Measurements from ENCODE around the gene LPCAT3. TPM values are rescaled to one million over a fixed set of nuclear protein-coding genes. Genes with fewer than 3 reads are reported as not detected.
A peak's percentile ranks its signal among the peaks of the same experiment; 100 is the strongest.

The LPCAT3 gene
- total and polyA plus RNA-seq, 2 of the 13 experiments (the other 11 are each of a cell fraction or from before 2014, with no cell fraction given), result 44.5 to 64.3 TPM

GRCh38 chr12:7058163-7058845 is 40.0 kb upstream of the LPCAT3 start:
- FAIRE-seq (peak; percentile 63), DNase-seq (ENCODE audit: low spot score) (peak; percentile 53), ATAC-seq (no peak; the same call in 2 of the 3 replicates)
- peaks cover 64% of the 10 kb centered on the region for H3K4me1 ChIP-seq (ENCODE audit: insufficient read depth, low read length)
- in situ Hi-C loops (cut with HindIII; ENCODE audit: extremely low pct_ligation_motif_present, low pct_unique_long_range_greater_than_20kb), result loop anchor here (5.0 kb wide), 1 partner anchor 34 kb away; the partner anchor contains the start of gene C1R
- CTCF ChIA-PET (ENCODE audit: low intra/inter-chr PET ratio, low total read pairs), result no interaction called here
- H2AFZ ChIP-seq (ENCODE audit: low read length), result no peak overlapping the region
- H3K9me3 ChIP-seq (ENCODE audit: low read length), result no peaks in the 10 kb centered on the region
- no peak overlapping the region for H3K27ac ChIP-seq (ENCODE audit: extremely low read length, insufficient read depth, low read length)
- WGBS (ENCODE audit: low lambda C conversion rate), result 6% methylated on average over 3 of the region's 3 CpGs
- H3K79me2 ChIP-seq (ENCODE audit: insufficient read depth, low read length), result no peaks in the 10 kb centered on the region
- BruUV-seq (replicated peaks), result no TSS peak
- POLR2A ChIA-PET, result interaction anchor here (0.9 to 2.0 kb wide), 4 partner anchors 9 to 114 kb away, joined by 3 to 14 read pairs (median 7); partner anchors contain the start of genes C12orf57, C1RL and RNU7-1
- intact Hi-C loops (cut with micrococcal nuclease; ENCODE audit: unreplicated experiment), result no loop called here
- no peaks in the 10 kb centered on the region for H3K36me3 ChIP-seq (replicated peaks in 1 of 2; ENCODE audit: control insufficient read depth in 1 of 2, insufficient read depth in 2 of 2, low read length in 2 of 2)
- H4K20me1 ChIP-seq (ENCODE audit: insufficient read depth, low read length), result no peaks in the 10 kb centered on the region
- no peak overlapping the region for H3K4me2 ChIP-seq (ENCODE audit: low read depth, low read length)
- no peak overlapping the region for H3K9ac ChIP-seq (ENCODE audit: insufficient read depth, low read depth, low read length)
- H3K4me3 ChIP-seq (replicated peaks in 1 of 3; ENCODE audit: insufficient read depth in 1 of 3, low read depth in 2 of 3, low read length in 3 of 3), result no peak overlapping the region
- no peaks in the 10 kb centered on the region for H3K27me3 ChIP-seq (ENCODE audit: control insufficient read depth in 1 of 2, insufficient read depth in 2 of 2, low read length in 2 of 2)
- TF ChIP-seq ZNF256 (CRISPR knock-in tag; conservative IDR thresholded peaks at IDR 0.05), result no peak
- TF ChIP-seq NR2F6 (IDR thresholded peaks at IDR 0.05), result peak; percentile 45; the same call in 1 of the 2 replicates
- no peak for TF ChIP-seq NR2F6 (CRISPR knock-in tag; IDR thresholded peaks at IDR 0.05)
- no peak for TF ChIP-seq NAIF1 (CRISPR knock-in tag; IDR thresholded peaks at IDR 0.05; ENCODE audit: borderline replicate concordance)
- TF ChIP-seq ZNF383 (CRISPR knock-in tag; IDR thresholded peaks at IDR 0.05; ENCODE audit: borderline replicate concordance), result no peak
- peak; percentile 66 for TF ChIP-seq RARA (CRISPR knock-in tag; IDR thresholded peaks at IDR 0.05)
- no peak for TF ChIP-seq GMEB2 (CRISPR knock-in tag; IDR thresholded peaks at IDR 0.05; ENCODE audit: low read depth)
- TF ChIP-seq ZNF772 (CRISPR knock-in tag; IDR thresholded peaks at IDR 0.05), result no peak
- TF ChIP-seq ZBTB3 (CRISPR knock-in tag; IDR thresholded peaks at IDR 0.05; ENCODE audit: borderline replicate concordance, low read depth), result no peak
- TF ChIP-seq EP300 (IDR thresholded peaks at IDR 0.05; ENCODE audit: low read depth in 2 of 2, low read length in 2 of 2), result peak in 1 of 2 experiments; percentile 29; a peak in 1 of 4 replicates
- no peak for TF ChIP-seq EP300 (CRISPR knock-in tag; IDR thresholded peaks at IDR 0.05; ENCODE audit: borderline replicate concordance)
- TF ChIP-seq ZNF687 (CRISPR knock-in tag; IDR thresholded peaks at IDR 0.05), result peak; percentile 22; the same call in 1 of the 2 replicates
- TF ChIP-seq MED1 (CRISPR knock-in tag; IDR thresholded peaks at IDR 0.05), result no peak
- no peak for TF ChIP-seq NR2C2 (CRISPR knock-in tag; IDR thresholded peaks at IDR 0.05; ENCODE audit: borderline replicate concordance)
- 0 out of 2 replicates have a peak, but pooled peaks have one; percentile 39 for TF ChIP-seq PPARG (CRISPR knock-in tag; conservative IDR thresholded peaks at IDR 0.05)
- TF ChIP-seq ZEB1 (IDR thresholded peaks at IDR 0.05; ENCODE audit: insufficient replicate concordance, low read depth), result no peak

Data from HepG2 (cell line).